Activated T-cell treated with anti-CD3 and anti-CD28 coated beads, Interleukin-2, amount 50 U/mL, for 48 hours (primary cell): Measurements from ENCODE around the gene TRPC3.

Experiments
- DNase-seq, 2 experiments: peaks; one replicate each; pipeline ENCODE4 v3.0.0-alpha.2; 2020

TRPC3 gene

GRCh38 chr4:121951521-121952110 is at the start of gene TRPC3:
Gene TRPC3, minus strand, starts transcription at chr4:121952060. Its CDS starts 380 bp downstream, at chr4:121951680.
- DNase-seq = peak; percentile 56 to 58

DNA sequence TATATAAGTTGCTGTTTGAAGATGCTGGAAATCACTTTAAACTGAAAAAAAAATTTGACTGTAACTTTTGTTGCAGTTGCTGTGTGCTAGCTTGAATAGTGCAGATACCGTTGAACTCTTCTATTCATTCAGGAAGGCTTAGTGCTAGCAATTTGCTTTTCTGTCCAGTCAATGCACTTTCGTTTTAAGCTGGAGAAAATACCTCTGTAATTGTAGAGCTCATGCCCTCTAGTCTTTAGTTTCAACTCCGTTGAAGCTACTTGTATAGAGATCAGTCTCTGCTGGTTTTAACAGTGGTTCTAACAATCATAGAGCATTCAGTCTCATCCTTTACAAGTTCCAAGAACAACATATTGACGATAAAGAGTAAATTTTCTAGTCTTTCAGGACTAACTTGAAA is 49.0 kb upstream of the TRPC3 start:
- DNase-seq = no peak

DNA sequence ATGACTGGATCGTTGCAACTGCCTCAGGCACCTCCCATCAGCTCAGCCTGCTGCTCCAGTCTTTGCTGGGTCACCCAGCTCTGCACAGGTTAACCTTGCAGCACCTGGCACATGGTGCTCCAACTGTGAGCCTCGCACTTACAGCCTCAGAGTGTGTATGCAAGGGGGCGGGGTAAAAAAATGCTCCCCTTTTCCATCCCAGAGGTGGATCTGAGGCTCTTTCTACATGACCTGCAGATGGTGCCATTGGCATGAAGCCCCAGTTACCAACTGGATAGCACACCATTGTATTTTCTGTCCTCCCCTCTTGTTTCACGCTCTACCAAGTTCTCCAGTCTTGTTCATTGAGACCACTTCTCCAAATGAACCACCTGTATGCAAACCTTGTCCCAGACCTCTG is 46.2 kb upstream of the TRPC3 start:
- DNase-seq = no peak

DNA sequence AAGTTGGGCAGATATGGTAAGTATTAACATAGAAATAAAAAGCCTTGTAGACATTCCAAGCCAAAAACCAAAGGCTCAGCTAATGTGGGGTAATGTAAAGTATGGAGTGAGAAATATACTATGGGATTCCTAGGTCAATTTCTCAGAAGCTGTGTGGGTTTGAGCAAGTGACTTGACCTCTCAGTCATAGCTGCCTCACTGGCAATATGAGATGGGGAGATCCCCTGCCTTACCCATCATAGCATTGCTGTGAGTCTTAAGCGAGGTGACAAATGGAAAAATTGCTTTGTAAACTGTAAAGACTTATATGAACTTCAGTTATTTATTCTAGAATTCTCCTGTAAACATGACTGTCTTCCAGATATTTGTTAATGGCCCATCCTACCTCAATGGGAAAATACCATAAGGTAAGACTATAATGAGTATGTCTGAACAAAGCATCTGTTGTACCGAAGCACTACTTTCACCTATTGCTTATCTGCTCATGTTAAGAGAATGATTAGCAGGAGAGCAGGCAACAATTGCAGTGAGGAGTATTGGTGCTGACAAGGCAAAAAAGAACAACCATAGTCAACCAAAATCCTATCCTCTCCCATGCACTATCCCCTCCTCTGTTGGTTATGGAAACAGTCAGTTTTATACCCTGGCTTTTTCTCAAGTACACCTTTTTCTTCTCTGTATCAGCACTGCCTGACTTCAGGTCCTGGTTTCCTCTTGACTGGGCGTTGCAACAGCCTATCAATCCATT is 44.1 kb upstream of the TRPC3 start:
- no peak for DNase-seq

GRCh38 chr4:121991968-121992367 is 40.1 kb upstream of the TRPC3 start:
- DNase-seq = no peak

GRCh38 chr4:121990489-121990888 is 38.6 kb upstream of the TRPC3 start:
- DNase-seq = no peak

DNA sequence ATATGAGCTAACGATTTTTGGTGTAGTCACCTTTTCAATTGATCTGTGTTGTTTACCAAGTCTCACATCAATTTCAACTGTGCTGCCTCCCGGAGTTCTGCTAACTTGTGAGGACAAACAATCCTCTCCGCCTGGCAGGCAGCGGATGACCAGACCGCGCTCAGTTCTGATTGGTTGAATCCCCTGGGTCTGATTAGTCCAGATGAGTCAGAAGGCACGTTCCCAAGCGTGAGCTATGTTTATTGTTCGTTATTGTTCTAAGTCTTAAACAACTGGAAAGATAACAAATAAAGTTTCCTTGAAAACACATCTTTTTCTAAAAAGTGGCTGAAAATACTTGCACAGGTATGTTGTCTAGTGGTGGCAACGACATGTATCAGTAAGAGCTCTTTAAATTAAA is 37.9 kb upstream of the TRPC3 start:
- no peak for DNase-seq

GRCh38 chr4:121988950-121989349 is 37.1 kb upstream of the TRPC3 start:
- no peak for DNase-seq

DNA sequence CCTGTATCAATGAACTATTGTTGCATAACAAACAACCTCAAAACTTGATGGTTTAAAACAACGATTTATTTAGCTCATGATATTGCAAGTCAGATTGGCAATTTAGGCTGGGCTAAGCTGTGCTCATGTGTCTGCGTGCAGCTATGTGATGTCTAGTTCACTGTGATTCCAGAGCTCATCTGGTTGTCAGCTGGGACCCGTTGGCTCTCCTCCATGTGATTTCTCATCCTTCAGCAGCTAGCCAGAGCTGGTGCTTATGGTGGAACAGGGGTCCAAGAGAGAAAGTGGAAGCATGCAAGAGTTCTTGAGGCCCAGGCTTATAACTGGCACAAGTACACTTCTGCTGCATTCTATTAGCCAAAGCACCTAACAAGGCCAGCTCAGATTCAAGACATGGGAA is 28.8 kb upstream of the TRPC3 start:
- DNase-seq = no peak

DNA sequence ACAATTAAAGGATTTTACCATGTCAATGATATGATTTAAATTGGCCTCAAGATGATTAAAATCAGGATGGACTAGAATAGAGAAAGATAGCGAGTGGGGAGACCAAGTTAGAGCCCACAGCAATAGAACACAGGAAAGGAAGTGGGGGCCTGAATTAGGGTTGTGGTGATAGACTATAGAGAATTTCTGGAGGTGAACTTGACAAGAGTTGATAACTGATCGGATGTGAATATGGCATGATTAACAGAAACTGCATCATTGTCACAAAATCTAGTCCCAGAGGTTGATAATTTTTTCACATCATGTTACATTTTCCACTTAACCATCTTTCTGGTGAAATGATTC is 26.3 kb upstream of the TRPC3 start:
- no peak for DNase-seq

DNA sequence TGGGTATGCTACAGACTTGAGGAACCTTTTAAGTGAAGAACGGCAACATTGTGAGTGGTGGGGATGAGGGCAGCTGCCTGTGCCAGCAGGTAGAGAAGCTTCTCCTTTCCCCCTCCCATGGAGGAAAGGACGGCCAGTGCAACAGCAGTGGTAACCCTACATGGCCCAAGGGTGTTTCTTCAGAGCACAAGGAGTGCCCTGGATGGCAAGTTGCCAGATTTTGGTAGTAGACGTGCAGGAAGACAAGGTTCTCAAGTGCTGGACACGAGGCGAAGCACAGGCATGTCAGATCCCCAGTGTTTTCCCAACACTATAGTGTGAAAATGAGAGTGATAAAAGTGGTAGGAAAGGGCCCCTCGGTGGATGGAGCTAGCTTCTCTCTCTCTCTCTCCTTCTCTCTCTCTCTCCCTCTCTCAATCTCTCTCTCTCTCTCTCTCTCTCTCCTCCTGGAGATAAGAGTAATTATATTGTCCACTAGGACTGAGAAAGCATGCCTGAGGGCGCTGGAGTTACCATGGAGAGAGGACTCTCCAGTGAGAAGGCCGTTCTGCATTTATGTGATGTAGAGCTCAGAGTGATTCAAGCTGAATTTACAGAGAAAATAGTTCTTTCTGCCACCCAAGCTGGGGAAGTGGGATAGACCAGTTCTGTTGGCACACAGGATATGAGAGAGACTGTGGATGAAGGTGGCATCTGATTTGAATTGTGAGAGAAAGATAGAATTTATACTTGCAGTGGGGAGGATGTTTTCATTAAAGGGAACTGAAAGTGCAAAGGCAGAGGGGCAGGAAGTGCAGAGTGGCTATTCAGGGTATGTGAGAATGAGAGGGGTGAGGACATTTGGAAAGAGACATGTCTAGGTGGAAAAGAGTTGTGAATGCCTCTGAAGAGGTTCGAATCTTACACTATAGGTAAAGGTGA is 25.7 kb upstream of the TRPC3 start:
- no peak for DNase-seq

- DNase-seq = no peak
Observed at GRCh38 chr4:121975784-121976183, 23.9 kb upstream of the TRPC3 start.

DNA sequence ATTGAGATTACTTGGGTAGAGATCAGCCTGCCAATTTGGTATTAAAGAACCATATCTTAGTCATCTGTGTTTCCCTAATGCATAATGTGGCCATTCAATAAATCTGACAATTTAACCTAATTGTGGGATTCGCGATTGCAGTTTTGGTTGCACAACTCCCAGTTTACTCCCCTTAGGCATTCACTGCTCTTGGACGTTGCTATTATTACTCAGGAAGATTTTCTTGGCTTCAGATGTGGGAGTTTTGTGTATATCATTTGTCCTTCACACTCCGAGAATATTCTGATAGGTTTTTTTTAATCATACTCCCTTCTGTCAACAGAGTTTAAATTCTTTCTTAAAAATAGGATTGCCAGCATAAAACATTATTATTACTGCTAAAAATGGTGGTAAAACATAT is 22.0 kb upstream of the TRPC3 start:
- no peak for DNase-seq

DNA sequence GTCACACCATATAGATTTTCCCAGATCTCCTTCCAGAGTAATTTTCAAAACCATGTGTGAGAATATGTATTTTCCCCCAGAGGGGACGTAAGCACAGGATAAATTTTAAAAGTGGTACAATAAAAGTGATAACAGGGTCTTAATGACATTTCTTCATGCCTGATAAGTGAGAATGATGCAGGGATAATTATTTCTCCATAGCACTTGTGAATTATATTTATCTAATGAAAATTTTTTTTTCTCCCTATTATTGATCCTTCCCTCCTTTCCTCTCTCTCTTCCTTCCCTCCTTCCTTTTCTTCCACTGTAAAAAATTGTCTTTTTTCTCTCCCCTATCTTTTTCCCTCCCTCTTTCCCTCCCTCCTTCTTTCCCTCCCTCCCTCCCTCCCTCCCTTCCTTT is 17.0 kb upstream of the TRPC3 start:
- DNase-seq = no peak

DNA sequence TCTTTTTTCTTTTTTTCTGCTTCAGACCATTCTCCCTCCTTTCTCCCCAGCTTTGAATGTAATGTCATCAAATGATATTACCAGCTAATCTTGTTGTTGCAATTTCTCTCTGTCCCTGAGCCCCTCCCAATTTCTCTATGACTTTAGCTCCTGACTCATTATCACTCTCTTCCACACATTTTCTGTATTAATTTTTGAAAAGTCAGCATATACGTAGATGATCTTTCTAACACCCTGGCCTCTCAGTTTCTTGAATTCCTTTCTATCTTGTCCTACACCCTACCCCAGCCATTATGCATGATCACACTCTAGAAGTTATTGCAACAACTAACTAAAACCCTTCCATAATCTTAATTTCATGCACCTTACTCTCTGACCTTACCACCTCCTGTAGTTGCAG is 13.1 kb upstream of the TRPC3 start:
- no peak for DNase-seq

GRCh38 chr4:121960818-121961217 is 9.0 kb upstream of the TRPC3 start:
- no peak for DNase-seq

DNA sequence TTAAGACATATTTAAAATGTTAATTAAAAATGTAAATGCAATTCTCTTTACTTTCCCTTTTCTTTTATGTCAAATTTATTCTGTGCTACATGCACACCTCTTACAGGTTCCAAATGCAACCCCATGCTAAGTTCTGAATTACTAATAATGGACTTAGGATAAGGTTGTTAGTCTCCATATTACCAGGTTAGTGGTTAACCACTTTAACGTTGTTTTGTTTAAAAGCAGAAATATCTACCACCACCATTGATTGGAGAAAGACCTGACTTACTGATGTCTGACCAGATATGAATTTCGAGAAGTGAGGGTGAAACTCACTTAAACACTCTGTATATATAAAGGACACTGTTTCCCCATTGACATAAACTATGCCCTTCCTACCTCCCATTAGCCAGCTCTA is 6.9 kb upstream of the TRPC3 start:
- no peak for DNase-seq

GRCh38 chr4:121957266-121957665 is 5.4 kb upstream of the TRPC3 start:
- DNase-seq = no peak

GRCh38 chr4:121953860-121954259 is 2.0 kb upstream of the TRPC3 start:
- no peak for DNase-seq

- DNase-seq = no peak
Observed at GRCh38 chr4:121952290-121952689, 430 bp upstream of the TRPC3 start.

- peak; percentile 49 to 57 for DNase-seq
Observed at GRCh38 chr4:121950680-121951520, 960 bp downstream of the TRPC3 start.

DNA sequence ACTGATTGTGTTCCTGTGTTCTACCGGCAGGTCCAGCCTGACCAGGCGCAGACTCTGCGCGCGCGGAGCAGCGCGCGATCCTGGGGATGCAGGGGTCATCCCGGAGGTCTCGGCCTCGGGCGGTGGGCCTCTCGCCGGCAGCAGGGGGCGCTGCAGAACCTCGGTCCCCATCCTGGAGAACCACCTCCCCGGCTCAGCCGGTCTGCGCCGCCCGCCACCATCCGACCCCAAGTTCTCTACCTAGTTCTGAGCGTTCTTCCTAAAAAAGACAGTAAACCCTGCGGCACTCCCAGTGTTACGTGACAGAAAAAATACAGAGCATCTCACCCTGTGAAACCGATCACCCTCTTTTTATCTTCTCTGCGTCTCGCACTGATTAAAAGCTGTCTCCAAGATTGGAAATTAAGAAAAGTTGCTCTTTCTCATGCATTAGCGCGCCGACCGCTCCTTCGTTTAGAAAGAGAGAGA is 1.6 kb downstream of the TRPC3 start:
- peak; percentile 90 to 93 for DNase-seq

DNA sequence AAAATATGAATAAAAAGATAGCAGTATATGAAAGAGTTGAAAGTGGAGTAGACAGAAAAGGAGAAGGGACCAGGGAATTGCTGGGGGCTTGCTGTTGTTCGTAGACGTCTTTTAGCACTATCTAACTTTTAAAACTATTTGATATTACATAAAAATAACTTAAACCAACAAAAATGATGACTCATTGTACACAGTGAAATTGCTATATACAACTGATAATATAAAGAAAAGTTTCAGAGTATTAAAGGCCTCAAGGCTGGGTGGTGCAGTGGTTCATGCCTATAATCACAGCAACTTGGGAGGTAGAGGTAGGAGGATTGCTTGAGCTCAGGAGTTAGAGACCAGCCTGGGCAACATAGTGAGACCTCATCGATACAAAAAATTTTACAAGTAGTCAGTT is 5.2 kb downstream of the TRPC3 start:
- no peak for DNase-seq
